Measurements from ENCODE around the gene SH3BP4. TPM values are rescaled to one million over a fixed set of nuclear protein-coding genes. Genes with fewer than 3 reads are reported as not detected.
A peak's percentile ranks its signal among the peaks of the same experiment; 100 is the strongest.

The SH3BP4 gene
- total and polyA plus RNA-seq, 2 experiments from 2014 or later: 59.3 to 100 TPM

GRCh38 chr2:234994438-234995321 lies 42.9 kb downstream of the SH3BP4 start:
- Histone ChIP-seq H3K79me2 (ENCODE audit: insufficient read depth) (peaks cover 100% of the 10 kb centered on the region), H3K4me1 (ENCODE audit: insufficient read depth) (peaks cover 23% of the 10 kb centered on the region), H2AFZ (no peak overlapping the region), H3K27me3 (replicated peaks; ENCODE audit: insufficient read depth) (no peaks in the 10 kb centered on the region), H4K20me1 (ENCODE audit: insufficient read depth) (peaks cover 11% of the 10 kb centered on the region; the same call in 1 of the 2 replicates), H3K27ac (no peak overlapping the region), H3K9me3 (ENCODE audit: low read depth) (no peaks in the 10 kb centered on the region), H3K36me3 (ENCODE audit: low read depth) (peaks cover 23% of the 10 kb centered on the region; the same call in 1 of the 2 replicates), H3F3A (ENCODE audit: insufficient read depth) (peaks cover 12% of the 10 kb centered on the region), H3K9me2 (ENCODE audit: insufficient read depth) (no peaks in the 10 kb centered on the region), H3K9ac (no peak overlapping the region), H3K4me2 (ENCODE audit: unreplicated experiment) (no peak overlapping the region), H3K4me3 (no peak overlapping the region)
- in situ Hi-C loops (cut with MboI): no loop called here
- 94% methylated on average over 29 of the region's 29 CpGs for WGBS, 2 experiments (ENCODE audit: low coverage in 1 of 2, low lambda C conversion rate in 2 of 2, missing lambda C conversion rate in 2 of 2)
- TF ChIP-seq EZH2 (IDR thresholded peaks at IDR 0.05; ENCODE audit: insufficient read depth, poor library complexity, severe bottlenecking): no peak
- no peak for TF ChIP-seq EZH2phosphoT487 (IDR thresholded peaks at IDR 0.05; ENCODE audit: insufficient read depth, low read depth)
- no peak for DNase-seq

GRCh38 chr2:234995332-234996068 lies 43.7 kb downstream of the SH3BP4 start:
- H3K4me3 ChIP-seq: no peak overlapping the region
- H3K4me1 ChIP-seq (ENCODE audit: insufficient read depth): peaks cover 23% of the 10 kb centered on the region
- H3K79me2 ChIP-seq (ENCODE audit: insufficient read depth): peaks cover 100% of the 10 kb centered on the region
- peaks cover 9% of the 10 kb centered on the region for H3F3A ChIP-seq (ENCODE audit: insufficient read depth)
- peaks cover 6% of the 10 kb centered on the region; the same call in 1 of the 2 replicates for H4K20me1 ChIP-seq (ENCODE audit: insufficient read depth)
- no peaks in the 10 kb centered on the region for H3K9me3 ChIP-seq (ENCODE audit: low read depth)
- 91 to 95% methylated on average over 24 of the region's 24 CpGs for WGBS, 2 experiments (ENCODE audit: low coverage in 1 of 2, low lambda C conversion rate in 2 of 2, missing lambda C conversion rate in 2 of 2)
- H3K36me3 ChIP-seq (ENCODE audit: low read depth): peaks cover 19% of the 10 kb centered on the region; the same call in 1 of the 2 replicates
- H3K27me3 ChIP-seq (replicated peaks; ENCODE audit: insufficient read depth): no peaks in the 10 kb centered on the region
- H3K27ac ChIP-seq: no peak overlapping the region
- H3K9me2 ChIP-seq (ENCODE audit: insufficient read depth): no peaks in the 10 kb centered on the region
- H3K9ac ChIP-seq: no peak overlapping the region
- no peak overlapping the region for H2AFZ ChIP-seq
- in situ Hi-C loops (cut with MboI): no loop called here
- TF ChIP-seq EZH2 (IDR thresholded peaks at IDR 0.05; ENCODE audit: insufficient read depth, poor library complexity, severe bottlenecking) (no peak), EZH2phosphoT487 (IDR thresholded peaks at IDR 0.05; ENCODE audit: insufficient read depth, low read depth) (no peak)
- DNase-seq: no peak
- H3K4me2 ChIP-seq (ENCODE audit: unreplicated experiment): no peak overlapping the region

GRCh38 chr2:234996069-234996940 lies 44.5 kb downstream of the SH3BP4 start:
- Histone ChIP-seq H3F3A (ENCODE audit: insufficient read depth) (peaks cover 9% of the 10 kb centered on the region), H3K4me3 (no peak overlapping the region), H2AFZ (no peak overlapping the region), H3K4me1 (ENCODE audit: insufficient read depth) (peaks cover 19% of the 10 kb centered on the region), H3K27me3 (replicated peaks; ENCODE audit: insufficient read depth) (no peaks in the 10 kb centered on the region), H3K27ac (no peak overlapping the region), H3K79me2 (ENCODE audit: insufficient read depth) (peaks cover 100% of the 10 kb centered on the region), H3K9me2 (ENCODE audit: insufficient read depth) (no peaks in the 10 kb centered on the region), H3K36me3 (ENCODE audit: low read depth) (peaks cover 22% of the 10 kb centered on the region; the same call in 1 of the 2 replicates), H3K9me3 (ENCODE audit: low read depth) (no peaks in the 10 kb centered on the region), H3K9ac (no peak overlapping the region), H4K20me1 (ENCODE audit: insufficient read depth) (peaks cover 3% of the 10 kb centered on the region; the same call in 1 of the 2 replicates), H3K4me2 (ENCODE audit: unreplicated experiment) (no peak overlapping the region)
- WGBS, 2 experiments (ENCODE audit: low coverage in 1 of 2, low lambda C conversion rate in 2 of 2, missing lambda C conversion rate in 2 of 2): 84 to 86% methylated on average over 18 of the region's 18 CpGs
- peak; percentile 48 for DNase-seq
- TF ChIP-seq EZH2phosphoT487 (IDR thresholded peaks at IDR 0.05; ENCODE audit: insufficient read depth, low read depth) (no peak), EZH2 (IDR thresholded peaks at IDR 0.05; ENCODE audit: insufficient read depth, poor library complexity, severe bottlenecking) (no peak)
- in situ Hi-C loops (cut with MboI): no loop called here

GRCh38 chr2:234996941-234997270 lies 45.1 kb downstream of the SH3BP4 start:
- no peaks in the 10 kb centered on the region for H3K9me2 ChIP-seq (ENCODE audit: insufficient read depth)
- WGBS, 2 experiments (ENCODE audit: low coverage in 1 of 2, low lambda C conversion rate in 2 of 2, missing lambda C conversion rate in 2 of 2): 92 to 94% methylated on average over 10 to 13 of the region's 13 CpGs
- TF ChIP-seq EZH2phosphoT487 (IDR thresholded peaks at IDR 0.05; ENCODE audit: insufficient read depth, low read depth) (no peak), EZH2 (IDR thresholded peaks at IDR 0.05; ENCODE audit: insufficient read depth, poor library complexity, severe bottlenecking) (no peak)
- no peak overlapping the region for H3K4me2 ChIP-seq (ENCODE audit: unreplicated experiment)
- H3K4me3 ChIP-seq: no peak overlapping the region
- no peak for DNase-seq
- no peak overlapping the region for H3K9ac ChIP-seq
- peaks cover 9% of the 10 kb centered on the region for H3F3A ChIP-seq (ENCODE audit: insufficient read depth)
- peaks cover 13% of the 10 kb centered on the region for H3K4me1 ChIP-seq (ENCODE audit: insufficient read depth)
- H2AFZ ChIP-seq: no peak overlapping the region
- no peak overlapping the region for H3K27ac ChIP-seq
- H3K27me3 ChIP-seq (replicated peaks; ENCODE audit: insufficient read depth): no peaks in the 10 kb centered on the region
- peaks cover 100% of the 10 kb centered on the region for H3K79me2 ChIP-seq (ENCODE audit: insufficient read depth)
- H3K9me3 ChIP-seq (ENCODE audit: low read depth): no peaks in the 10 kb centered on the region
- in situ Hi-C loops (cut with MboI): no loop called here
- H3K36me3 ChIP-seq (ENCODE audit: low read depth): peaks cover 23% of the 10 kb centered on the region; the same call in 1 of the 2 replicates
- peaks cover 3% of the 10 kb centered on the region; the same call in 1 of the 2 replicates for H4K20me1 ChIP-seq (ENCODE audit: insufficient read depth)

Measured in GM23248 (cell line).